ENCODE data around the gene RNF181.

RNF181 gene

GRCh38 chr2:85635636-85636035 is 40.1 kb downstream of the RNF181 start:
- Mint-ChIP-seq H3K9me3 (no peaks in the 10 kb centered on the region), H3K27me3 (no peaks in the 10 kb centered on the region), H3K27ac (no peak overlapping the region), H3K4me1 (peaks cover 11% of the 10 kb centered on the region), H3K4me3 (no peak overlapping the region), H3K36me3 (peaks cover 35% of the 10 kb centered on the region)
- no peak for ATAC-seq (ENCODE audit: low read depth)
- DNase-seq (ENCODE audit: low spot score in 2 of 2): no peak

GRCh38 chr2:85642725-85643124 is 47.2 kb downstream of the RNF181 start:
- Mint-ChIP-seq H3K27me3 (no peaks in the 10 kb centered on the region), H3K27ac (no peak overlapping the region), H3K4me1 (peaks cover 1% of the 10 kb centered on the region), H3K36me3 (peaks cover 33% of the 10 kb centered on the region), H3K9me3 (no peaks in the 10 kb centered on the region), H3K4me3 (no peak overlapping the region)
- DNase-seq (ENCODE audit: low spot score in 2 of 2) (no peak), ATAC-seq (ENCODE audit: low read depth) (no peak)

- Mint-ChIP-seq H3K36me3 (peaks cover 39% of the 10 kb centered on the region), H3K4me3 (no peak overlapping the region), H3K9me3 (no peaks in the 10 kb centered on the region), H3K4me1 (peaks cover 14% of the 10 kb centered on the region), H3K27ac (no peak overlapping the region), H3K27me3 (no peaks in the 10 kb centered on the region)
- DNase-seq (ENCODE audit: low spot score in 2 of 2): no peak
- no peak for ATAC-seq (ENCODE audit: low read depth)
Observed at GRCh38 chr2:85644909-85645308, 49.4 kb downstream of the RNF181 start.

- Mint-ChIP-seq H3K9me3 (no peaks in the 10 kb centered on the region), H3K4me1 (peaks cover 14% of the 10 kb centered on the region), H3K4me3 (no peak overlapping the region), H3K36me3 (peaks cover 34% of the 10 kb centered on the region), H3K27ac (no peak overlapping the region), H3K27me3 (no peaks in the 10 kb centered on the region)
- no peak for ATAC-seq (ENCODE audit: low read depth)
- no peak for DNase-seq (ENCODE audit: low spot score in 2 of 2)
Observed at GRCh38 chr2:85646166-85646565, 50.6 kb downstream of the RNF181 start.

All from memory B cell (primary cell).